Measurements from ENCODE around the gene CGB3.

The CGB3 gene

DNA sequence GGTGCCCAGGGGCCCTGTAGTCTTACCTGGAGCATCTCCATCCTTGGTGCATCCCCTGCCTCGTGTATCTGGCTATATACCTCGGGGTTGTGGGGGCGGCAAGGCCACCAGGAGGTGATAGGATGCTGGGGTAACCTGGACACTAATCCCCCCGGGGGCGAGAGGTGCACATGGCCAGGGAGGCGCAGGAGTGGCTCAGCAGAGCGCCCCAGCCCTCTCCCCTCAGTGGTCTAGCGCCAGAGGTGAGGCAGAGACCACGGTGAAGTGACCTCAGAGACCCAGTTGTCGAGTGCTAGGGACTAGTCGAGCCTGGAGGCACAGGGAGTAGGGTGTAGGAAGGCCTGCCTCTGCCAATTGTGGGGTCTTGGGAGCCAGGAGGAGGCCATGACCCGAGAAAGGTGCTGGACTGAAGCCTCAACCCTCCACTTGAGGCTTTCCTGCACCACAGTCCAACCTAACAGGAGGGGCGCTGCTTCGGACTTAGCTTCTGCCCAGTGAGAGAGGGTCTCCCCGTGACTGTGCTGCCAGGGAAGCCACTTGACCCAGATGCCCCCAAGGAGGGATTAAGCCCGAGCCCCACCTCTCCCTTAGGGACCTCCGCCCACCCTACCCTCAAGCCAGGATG is 7.0 kb downstream of the CGB3 start, which contains the start of gene LHB:
Gene LHB (minus strand): TSS at position 51 of the 625 bp plus-strand sequence. CDS start 10 bp downstream, at position 41.
- no peak for DNase-seq (ENCODE audit: low read depth in 2 of 2, low spot score in 1 of 2)

DNA sequence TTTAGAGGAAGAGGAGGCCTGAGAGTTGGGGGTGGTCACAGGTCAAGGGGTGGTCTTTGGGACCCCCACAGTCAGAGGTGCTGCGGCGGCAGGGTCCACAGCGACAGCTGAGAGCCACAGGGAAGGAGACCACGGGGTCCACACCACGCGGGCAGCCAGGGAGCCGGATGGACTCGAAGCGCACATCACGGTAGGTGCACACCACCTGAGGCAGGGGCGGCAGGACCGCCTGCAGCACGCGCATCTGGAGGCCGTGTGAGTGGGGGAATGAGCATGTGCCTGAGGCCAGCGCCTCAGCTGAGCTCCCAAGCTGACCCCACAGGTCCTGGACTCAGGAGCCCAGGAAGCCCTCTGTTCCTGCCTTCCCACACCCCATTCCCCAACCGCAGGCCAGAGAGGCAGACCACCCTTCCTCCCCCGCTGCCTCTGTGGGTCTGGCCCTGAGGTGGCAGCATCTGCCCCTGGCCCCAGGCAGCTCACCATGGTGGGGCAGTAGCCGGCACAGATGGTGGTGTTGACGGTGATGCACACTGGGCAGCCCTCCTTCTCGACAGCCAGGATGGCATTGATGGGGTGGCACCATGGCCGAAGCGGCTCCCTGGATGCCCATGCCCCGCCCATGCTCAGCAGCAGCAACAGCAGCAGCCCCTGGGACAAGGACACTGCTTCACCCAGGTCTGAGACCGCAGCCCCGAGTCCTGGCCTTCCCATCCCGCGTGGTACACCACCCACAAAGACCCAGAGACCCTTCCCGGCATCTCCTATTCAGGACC is 7.9 kb downstream of the CGB3 start:
- DNase-seq (ENCODE audit: low read depth in 2 of 2, low spot score in 1 of 2), result no peak

DNA sequence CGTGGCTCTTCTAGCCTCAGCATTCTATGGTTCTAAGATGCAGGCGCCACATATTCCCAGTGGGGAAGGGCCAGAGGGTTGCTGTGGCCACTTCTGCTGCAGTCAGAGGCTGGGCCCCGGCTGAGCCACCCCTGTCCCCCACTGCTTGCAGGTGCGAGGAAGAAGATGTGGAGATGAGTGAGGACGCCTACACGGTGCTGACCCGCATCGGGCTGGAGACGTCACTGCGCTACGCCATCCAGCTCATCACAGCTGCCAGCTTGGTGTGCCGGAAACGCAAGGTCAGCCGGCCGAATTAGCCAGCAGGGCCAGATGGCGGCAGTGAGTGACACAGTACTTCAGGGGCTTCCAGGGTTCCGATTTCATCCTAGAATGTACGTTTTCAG is 9.3 kb downstream of the CGB3 start:
- DNase-seq (ENCODE audit: low read depth in 2 of 2, low spot score in 1 of 2), result no peak

DNA sequence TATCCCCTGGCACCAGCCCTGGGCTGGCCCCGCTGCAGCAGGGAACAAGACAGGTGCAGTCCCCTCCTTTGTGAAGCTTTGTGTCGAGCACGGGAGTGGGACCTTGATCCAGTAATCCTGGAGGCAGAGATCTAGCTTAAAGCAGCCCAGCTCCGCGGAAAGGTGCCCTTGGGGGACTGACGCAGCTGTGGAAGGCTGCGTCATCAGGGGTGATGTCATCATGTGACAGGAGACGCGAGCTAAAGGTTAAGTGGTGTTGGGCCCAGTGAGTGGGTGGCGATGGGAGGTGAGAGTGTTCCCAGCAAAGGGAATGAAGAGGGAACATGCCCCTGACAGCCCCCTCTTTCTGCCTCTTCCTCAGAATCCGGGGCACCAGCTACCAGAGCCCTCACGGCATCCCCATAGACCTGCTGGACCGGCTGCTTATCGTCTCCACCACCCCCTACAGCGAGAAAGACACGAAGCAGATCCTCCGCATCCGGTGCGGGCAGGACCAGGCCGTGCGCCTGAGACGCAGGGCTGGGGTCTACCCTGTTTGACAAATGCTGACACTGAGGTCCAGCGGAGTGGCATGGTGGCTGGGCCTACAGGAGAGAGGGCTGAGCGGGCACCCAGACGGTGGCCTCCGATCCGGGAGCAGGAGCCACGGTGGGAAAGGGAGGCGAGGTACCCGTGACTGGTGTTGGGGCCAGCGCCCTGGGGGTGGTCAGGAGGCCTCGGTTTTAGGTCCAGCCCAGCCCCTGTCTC is 9.8 kb downstream of the CGB3 start:
- no peak for DNase-seq (ENCODE audit: low read depth in 2 of 2, low spot score in 1 of 2)

DNA sequence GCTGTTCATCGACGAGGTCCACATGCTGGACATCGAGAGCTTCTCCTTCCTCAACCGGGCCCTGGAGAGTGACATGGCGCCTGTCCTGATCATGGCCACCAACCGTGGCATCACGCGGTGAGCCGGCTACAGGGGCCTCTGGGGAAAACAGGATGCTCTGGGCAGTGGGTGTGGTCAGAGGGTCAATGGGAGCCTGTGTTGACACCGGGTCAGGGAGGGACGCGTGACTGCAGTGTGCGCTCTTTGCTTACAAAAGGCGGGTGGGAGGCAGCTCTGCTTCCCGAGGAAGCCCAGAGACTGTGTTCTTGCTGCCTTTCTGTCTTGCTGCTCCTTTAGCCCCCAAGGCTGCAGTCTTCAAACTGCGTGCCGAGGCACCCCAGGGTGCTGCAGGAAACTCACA is 12.9 kb downstream of the CGB3 start:
- no peak for DNase-seq (ENCODE audit: low read depth in 2 of 2, low spot score in 1 of 2)

DNA sequence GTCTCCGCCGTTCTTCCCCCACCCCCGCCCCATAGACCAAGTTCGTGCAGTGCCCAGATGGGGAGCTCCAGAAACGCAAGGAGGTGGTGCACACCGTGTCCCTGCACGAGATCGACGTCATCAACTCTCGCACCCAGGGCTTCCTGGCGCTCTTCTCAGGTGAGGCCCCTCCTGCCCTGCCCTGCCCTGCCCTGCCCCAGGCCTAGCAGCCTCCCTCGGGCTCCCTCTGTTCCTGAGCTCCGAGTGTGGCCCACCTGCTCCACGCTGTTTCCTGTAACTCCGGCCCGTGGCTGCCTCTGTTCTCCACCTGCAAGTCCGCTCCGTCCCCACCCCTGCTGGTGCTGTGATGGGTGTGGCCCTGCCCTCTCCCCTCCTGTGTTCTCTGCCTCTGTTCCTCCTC is 13.7 kb downstream of the CGB3 start:
- no peak for DNase-seq (ENCODE audit: low read depth in 2 of 2, low spot score in 1 of 2)

DNA sequence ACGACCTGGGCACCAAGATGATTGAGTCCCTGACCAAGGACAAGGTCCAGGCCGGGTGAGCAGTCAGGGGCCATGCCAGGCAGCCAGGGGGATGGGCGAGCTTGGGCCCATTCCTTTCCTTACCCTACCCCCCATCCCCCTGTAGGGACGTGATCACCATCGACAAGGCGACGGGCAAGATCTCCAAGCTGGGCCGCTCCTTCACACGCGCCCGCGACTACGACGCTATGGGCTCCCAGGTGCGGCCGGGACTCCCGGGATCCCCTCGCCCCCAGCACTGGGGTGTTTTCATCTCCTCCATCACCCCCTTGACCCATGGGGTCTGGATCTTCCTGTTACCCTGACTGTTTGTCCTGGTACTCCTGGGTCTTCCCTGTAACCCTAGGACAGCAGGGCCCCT is 14.3 kb downstream of the CGB3 start:
- no peak for DNase-seq (ENCODE audit: low read depth in 2 of 2, low spot score in 1 of 2)

DNA sequence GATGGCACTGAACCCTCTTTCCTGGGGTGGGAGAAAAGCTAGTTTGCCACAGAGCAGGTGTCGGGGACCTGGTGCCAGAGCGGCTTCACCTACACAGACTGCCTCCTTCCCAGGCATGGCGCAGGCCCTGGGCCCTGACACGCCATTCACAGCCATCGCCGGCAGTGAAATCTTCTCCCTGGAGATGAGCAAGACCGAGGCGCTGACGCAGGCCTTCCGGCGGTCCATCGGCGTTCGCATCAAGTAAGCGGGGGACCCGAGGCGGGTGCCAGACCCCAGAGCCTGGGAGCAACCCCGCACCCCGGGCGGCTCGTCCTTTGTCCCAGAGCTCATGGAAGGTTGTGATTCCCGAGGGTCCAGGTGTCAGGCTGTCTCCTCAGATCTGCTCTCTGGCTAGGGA is 17.2 kb downstream of the CGB3 start:
- DNase-seq (ENCODE audit: low read depth in 2 of 2, low spot score in 1 of 2), result no peak

DNA sequence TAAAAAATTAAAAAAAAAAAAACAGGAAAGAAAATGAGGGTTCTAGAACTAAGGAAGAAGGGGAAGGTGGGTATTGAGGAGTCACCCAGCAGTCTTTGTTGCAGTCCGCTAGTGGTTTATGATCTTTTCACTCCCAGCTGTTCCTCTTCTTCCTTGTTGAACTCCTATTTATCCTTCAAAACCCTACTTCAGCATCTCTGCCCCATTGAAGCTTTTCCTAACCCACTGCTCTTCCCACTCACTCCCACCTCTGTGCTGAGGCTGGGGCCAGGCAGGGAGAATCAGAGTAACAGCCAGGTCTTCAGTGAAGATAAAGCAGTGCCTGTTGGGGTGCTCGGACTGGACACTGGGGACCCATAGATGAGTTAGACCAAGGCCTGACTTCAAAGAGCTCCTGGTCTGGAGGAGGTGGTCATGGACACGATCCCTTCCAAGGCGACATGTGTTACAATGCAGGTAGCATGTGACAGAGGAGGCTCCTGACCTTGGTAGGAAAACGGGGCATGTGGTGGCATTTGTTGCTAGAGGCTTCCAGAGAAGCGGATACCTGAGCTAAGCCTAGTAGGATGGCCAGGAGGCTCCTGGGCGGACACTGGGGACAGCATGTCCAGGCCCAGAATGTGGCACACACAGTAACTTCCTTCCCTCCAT is 19.0 kb downstream of the CGB3 start:
- DNase-seq (ENCODE audit: low read depth in 2 of 2, low spot score in 1 of 2), result no peak

DNA sequence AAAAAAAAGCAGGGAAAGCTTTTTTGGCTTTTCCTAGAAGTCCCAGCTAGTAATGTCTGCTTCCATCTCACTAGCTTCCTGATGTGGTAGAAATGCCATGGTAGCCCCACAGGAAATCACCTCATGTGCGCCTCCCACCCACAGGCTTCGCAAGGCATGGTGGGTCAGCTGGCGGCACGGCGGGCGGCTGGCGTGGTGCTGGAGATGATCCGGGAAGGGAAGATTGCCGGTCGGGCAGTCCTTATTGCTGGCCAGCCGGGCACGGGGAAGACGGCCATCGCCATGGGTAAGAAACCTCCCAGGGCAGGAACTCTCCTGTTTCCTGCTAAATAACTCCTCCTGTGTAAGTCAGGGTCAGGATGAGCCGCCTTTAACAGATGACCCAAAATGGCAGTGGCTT is 20.0 kb downstream of the CGB3 start:
- DNase-seq (ENCODE audit: low read depth in 2 of 2, low spot score in 1 of 2), result no peak

DNA sequence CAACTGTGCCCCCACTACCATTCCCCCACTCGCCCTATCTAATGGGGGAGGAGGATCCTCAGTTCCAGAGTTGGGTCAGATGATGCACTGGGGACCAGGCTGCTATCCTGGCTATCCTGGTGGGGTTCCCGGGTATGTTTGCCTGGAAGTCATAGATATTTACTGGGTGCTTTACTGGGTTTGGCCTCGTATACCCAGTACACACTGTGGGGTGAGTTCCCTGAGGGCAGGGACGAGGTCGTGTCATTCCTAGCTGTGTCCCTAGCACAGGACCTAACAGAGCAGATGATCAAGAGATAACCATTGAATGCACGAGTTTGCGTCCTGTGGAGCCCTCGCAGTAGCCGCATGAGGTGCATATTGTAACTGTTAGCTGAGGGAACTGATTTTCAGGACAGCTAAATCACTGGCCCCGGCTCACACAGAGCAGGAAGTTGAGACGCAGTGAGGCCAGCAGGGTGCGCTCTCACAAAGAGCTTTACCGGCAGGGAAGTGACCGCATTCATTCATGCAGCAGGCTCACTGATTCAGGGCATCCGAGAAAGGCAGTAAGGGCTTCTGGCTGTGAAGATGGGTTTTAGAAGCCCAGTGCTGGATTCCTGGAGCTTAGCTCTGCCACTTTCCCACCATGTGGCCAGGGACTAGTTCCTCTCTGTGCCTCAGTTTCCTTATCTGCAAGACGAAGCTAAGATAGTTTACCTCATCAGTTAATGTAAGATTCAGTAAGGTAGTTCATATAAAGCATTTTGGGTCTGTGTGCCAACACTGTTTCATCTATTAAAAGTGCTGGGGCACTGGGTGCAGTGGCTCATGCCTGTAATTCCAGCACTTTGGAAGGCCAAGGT is 24.4 kb downstream of the CGB3 start:
- peak in 1 of 2 donors; percentile 22 for DNase-seq (ENCODE audit: low read depth in 2 of 2, low spot score in 1 of 2)

DNA sequence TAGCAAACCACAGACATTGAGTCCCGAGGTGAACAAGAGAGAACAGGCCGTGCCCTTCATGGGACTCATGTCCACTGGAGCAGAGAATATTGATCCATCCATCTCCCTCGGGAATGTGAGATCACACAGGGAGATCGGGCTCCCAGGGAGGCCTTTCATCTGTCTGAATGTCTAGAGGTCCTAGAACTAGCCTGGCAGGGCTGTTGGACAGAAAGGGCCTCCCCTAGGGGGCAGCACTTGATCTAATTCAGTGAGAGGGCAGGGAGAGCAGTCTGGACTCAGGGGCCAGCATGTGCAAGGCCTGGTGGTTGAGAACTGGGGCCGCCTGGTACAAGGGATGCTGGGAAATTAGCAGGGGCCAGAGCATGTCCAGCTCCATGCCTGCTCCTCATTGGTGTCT is 26.2 kb downstream of the CGB3 start:
- DNase-seq (ENCODE audit: low read depth in 2 of 2, low spot score in 1 of 2), result no peak

DNA sequence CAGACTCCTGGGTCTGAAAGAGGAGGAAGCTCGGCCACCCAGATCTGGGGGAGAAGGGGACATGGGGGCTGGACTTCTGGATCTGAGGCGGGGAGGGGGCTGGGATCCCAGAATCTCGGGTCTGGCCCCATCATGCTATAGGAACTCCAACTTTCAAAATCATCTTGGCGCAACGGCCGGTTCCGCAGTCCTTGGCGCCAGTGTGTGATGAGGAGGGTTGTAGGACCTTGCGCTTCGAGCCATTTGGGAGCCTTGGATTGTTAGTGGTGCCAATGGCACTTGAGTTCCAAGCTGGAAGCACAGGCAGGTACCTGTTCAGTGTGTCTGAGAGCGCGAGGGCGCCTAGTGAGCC is 30.1 kb downstream of the CGB3 start:
- DNase-seq (ENCODE audit: low read depth in 2 of 2, low spot score in 1 of 2), result no peak

DNA sequence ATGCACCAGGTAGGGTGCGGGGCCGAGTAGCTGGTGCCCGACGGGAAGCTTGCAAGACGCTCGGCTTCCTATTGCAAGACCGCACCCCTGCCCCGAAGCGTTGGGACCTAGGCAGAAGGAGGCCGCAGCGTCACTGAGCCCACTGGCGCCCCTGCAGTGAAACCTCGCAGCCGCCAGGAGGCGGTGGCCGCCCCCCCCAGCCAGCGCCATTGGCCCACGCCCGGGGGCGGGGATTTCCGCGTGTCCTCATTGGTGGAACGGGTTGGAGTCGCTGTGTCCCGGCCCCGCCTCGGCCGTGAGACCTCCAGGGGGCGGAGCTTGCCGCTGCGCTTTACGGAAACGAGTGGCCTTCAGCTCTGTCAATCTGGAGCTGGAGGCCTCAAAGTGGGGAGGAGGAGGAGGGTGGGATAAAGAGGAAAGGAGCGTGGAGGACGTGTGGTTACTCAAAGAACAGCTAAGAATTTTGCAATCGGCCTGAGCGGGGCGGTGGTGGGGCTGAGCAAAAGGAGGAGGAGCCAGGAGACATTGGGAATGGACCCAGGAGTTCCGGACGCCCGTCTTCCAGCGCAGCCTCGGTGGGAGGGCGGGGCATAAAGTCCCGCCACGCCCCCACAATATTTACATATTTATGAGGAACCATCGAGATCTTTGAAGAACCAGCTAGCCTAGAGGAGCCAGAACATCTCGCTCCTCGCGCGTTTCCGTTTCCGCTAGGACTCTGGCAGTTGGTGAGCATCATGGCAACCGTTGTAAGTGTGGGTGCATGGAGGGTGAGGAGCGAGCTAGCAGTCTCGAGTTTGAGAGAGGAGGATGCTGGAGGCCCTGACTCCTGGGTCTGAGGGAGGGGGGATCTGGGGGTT is 30.7 kb downstream of the CGB3 start, which contains the start of the genes GYS1 and RUVBL2:
Gene GYS1 (minus strand): TSS at position 135 of the 860 bp plus-strand sequence. CDS start 197 bp downstream, outside the sequence.
Gene RUVBL2 (plus strand): TSS at position 713 of the 860 bp plus-strand sequence. CDS start 25 bp downstream, at position 738.
- DNase-seq (ENCODE audit: low read depth in 2 of 2, low spot score in 1 of 2), result peak; percentile 97 to 99

DNA sequence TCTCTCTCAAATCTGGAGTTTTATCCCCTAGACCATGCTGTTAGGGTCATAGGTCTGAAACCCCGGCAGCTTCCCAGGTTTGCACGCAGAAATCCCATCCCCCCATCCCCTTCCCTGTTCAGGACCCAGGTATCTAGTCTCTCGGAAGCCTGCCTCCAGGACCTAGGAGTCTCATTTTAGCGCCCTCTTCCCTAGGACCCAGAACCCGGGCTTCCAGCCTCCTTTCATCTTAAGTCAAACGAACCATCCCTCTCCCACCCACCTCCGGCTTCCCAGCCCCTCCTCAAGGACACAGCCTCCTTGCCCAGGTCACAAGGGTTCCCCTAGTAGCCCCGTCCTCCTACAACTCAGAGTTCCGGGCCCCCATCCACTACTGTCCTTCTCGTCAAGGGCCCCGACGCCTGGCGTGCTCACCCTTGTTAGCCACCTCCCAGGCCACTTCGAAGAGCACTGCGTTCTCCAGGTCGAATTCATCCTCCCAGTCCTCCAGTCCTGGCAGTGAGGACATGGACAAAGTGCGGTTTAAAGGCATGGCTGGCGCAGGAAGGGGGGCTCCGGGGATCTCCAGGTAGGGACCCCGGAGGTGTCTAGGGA is 31.5 kb downstream of the CGB3 start:
- no peak for DNase-seq (ENCODE audit: low read depth in 2 of 2, low spot score in 1 of 2)

DNA sequence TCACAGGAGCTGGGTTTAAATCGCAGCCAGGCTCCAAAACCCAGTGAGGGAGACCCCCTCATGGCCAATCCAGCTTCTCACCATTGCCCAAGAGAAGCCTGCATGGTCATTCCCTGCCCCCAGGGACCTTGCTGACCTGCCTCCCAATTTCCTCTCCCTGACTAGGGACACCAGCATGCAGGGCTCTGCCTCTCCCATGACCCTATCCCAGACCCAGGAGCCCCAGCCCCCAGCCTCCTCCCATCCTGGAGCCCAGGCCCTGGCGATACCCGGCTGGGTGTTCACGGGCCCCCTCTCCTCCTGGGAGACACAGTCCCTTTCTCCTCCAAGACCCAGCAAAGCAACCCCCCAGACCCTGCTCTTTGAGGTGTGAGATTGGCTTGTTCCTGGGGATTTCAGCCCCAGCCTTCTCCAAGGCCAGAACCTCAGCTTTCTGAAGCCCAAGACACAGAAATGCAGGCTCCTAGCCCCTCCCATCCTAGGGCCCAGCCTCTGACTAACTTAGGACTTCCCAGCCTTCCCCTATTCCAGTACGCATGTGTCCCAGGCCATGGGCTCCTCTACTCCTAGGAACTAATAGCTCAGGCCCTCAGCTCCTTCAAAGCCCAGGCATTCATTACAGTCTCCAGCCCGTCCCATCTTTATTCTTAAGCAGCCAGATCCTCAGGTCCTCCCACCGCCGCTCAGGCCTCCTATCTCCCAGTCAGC is 32.1 kb downstream of the CGB3 start:
- no peak for DNase-seq (ENCODE audit: low read depth in 2 of 2, low spot score in 1 of 2)

DNA sequence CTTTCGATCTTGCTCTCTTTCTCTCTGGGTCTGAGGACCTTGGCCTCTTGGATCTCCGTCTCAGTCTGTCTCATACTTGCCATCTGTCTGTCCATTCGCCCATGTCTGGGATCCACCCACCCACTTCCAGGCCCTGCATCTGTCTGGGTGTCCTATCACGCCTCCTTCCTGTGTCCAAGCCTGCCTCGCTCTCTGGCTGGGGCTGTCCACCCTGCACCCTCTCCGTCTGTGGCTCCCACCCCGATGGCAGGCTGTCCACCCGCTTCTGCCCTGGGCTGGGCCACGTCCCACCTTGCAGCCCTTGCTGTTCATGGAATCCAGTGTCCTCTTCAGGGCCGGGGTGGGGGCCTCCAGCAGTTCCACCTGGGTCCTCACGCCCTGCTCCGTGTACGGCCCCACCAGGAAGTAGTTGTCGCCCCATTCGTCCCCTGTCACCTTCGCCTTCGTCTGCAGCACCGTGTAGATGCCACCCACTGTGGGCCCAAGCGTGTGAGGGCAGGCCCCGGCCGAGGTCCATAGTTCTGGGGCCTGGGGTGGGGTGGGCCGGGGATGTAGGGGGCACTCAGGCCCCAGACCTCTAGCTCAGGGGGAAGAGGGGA is 33.0 kb downstream of the CGB3 start:
- no peak for DNase-seq (ENCODE audit: low read depth in 2 of 2, low spot score in 1 of 2)

DNA sequence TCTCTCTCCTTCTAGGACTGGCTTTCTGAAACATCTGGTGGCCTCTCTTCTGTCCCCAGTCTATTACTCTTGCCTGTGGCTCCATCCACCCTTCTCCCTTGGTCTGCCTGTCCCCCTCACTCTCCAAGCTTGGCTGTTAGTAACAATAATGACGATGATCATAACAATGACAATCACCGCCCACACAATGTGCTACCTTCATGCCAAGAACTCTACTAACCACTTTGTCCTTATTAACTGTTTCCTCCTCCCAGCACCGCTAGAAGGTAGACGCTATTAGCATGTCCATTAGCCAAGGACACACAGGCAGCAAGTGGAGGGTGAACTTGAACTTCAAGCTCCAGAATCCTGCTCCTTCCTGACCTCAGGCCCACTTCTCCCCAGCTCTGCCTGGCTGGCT is 33.7 kb downstream of the CGB3 start:
- no peak for DNase-seq (ENCODE audit: low read depth in 2 of 2, low spot score in 1 of 2)
